Retinal pigment epithelial cell (primary cell): ENCODE data around the gene HHIPL1.

Experiments
- DNase-seq: peaks from one replicate; pipeline ENCODE4 v3.0.0-alpha.2; 2010; ENCODE audit warnings: low read depth
- H3K4me3 ChIP-seq: 2 replicates; pipeline ENCODE4 v1.5.1; 2011; ENCODE audit warnings: mild to moderate bottlenecking, low read length, control low read depth, moderate library complexity
- TF ChIP-seq, protein P1 (sequence below): conservative IDR thresholded peaks from 2 replicates; pipeline ENCODE4 v1.5.1; 2011; ENCODE audit warnings: low read depth, low read length, control low read depth, inconsistent platforms

Gene HHIPL1

DNA sequence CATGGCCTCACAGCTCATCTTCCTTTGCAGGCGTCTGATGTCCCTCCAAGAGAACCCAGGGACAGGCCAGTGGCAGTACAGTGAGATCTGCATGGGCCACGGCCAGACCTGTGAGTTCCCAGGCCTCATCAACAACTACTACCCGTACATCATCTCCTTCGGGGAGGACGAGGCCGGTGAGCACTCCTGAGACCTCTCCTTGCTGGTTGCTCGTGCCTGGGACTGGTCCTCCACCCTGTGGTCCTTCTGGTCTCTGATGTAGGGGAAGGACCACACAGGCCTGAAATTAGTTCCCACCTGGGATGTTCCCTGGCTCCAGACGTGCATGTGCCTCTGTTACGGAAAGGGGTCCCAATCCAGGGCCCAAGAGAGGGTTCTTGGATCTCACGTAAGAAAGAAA, 17.9 kb downstream of the HHIPL1 start:
- TF ChIP-seq, protein P1, sequence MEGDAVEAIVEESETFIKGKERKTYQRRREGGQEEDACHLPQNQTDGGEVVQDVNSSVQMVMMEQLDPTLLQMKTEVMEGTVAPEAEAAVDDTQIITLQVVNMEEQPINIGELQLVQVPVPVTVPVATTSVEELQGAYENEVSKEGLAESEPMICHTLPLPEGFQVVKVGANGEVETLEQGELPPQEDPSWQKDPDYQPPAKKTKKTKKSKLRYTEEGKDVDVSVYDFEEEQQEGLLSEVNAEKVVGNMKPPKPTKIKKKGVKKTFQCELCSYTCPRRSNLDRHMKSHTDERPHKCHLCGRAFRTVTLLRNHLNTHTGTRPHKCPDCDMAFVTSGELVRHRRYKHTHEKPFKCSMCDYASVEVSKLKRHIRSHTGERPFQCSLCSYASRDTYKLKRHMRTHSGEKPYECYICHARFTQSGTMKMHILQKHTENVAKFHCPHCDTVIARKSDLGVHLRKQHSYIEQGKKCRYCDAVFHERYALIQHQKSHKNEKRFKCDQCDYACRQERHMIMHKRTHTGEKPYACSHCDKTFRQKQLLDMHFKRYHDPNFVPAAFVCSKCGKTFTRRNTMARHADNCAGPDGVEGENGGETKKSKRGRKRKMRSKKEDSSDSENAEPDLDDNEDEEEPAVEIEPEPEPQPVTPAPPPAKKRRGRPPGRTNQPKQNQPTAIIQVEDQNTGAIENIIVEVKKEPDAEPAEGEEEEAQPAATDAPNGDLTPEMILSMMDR = no peak
- DNase-seq = no peak
- H3K4me3 ChIP-seq = no peak overlapping the region

- H3K4me3 ChIP-seq = no peak overlapping the region
- DNase-seq = no peak
- TF ChIP-seq, protein P1 = no peak
Observed at GRCh38 chr14:99663386-99664057, 18.6 kb downstream of the HHIPL1 start.

DNA sequence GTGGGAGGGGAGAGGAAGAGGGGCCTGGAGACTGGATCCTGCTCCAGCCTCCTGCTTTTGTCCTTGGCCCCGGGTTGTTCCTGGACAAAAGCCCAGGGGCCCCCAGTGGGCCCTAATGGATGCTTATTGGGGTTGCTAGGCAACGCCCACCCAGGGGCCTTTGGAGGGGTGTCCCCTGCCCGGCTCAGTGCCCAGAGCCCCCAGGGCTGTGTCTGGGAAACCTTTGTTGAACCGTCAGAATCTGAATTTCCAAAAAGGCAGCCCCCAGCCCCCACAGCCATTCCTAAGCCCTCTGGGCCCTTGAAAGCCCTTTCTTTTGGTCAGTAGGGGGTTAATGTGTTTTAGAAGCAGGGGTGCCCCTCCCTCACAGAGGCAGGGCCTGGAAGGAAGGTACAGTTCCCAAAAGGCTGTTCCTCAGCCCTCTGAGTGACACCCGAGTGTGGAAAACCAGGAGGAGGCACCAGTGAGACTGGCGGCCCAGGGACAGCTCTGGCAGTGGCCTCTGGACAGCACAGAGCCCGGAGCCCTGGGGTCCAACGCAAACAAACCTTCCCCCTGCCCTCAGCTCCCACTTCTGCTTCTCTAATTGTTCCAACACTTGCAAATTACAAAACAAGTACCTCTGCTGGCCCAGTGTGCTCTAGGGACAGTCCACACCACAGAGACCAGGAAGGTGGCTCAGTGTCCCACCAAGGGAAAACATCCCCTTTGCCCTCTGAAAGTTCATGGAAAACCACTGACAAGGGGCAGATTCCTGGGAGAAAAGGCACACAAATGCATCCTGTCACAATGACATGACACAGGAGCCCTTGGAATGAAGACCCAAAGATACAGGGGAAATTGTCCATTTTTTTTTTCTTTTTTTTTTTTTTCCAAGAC, 19.4 kb downstream of the HHIPL1 start:
- TF ChIP-seq, protein P1 = no peak
- no peak overlapping the region for H3K4me3 ChIP-seq
- no peak for DNase-seq

DNA sequence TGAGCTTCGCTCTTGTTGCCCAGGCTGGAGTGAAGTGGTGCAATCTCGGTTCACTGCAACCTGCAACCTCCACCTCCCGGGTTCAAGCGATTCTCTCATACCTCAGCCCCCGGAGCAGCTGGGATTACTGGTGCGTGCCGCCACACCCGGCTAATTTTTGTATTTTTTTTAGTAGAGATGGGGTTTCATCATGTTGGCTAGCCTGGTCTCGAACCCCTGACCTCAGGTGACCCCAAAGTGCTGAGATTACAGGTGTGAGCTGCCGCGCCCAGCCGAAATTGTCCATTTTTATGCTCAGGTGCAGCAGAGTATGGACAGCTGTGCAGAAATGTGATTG, 20.0 kb downstream of the HHIPL1 start:
- H3K4me3 ChIP-seq = no peak overlapping the region
- TF ChIP-seq, protein P1 = no peak
- DNase-seq = no peak

- no peak for DNase-seq
- TF ChIP-seq, protein P1 = no peak
- H3K4me3 ChIP-seq = no peak overlapping the region
Observed at GRCh38 chr14:99666533-99666932, 21.6 kb downstream of the HHIPL1 start.

DNA sequence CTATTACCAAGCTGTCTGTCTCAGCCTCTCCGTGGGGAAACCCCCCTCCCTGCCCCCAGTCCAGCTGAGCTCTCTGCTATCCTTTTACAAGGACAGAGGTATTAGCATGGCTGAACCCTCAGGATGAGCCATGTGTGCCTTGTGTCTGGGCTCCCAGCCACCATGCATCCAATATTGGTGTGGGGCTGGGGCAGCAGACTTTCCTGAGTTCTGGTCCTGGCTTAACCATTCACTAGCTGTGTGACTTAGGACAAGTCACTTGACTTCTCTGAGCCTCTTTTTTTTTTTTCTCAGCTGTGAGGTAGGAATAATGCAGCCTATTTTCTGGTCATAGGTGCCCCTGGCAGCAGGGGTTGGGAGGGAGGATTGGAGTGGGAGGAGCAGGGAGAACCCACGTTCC, 22.1 kb downstream of the HHIPL1 start:
- no peak for DNase-seq
- TF ChIP-seq, protein P1 = no peak
- H3K4me3 ChIP-seq = no peak overlapping the region

GRCh38 chr14:99667821-99668220, 22.9 kb downstream of the HHIPL1 start:
- TF ChIP-seq, protein P1 = no peak
- H3K4me3 ChIP-seq = no peak overlapping the region
- no peak for DNase-seq
